SH-SY5Y (cell line): ENCODE data around the gene PDLIM1.

Experiments
- GATA2 ChIP-seq: IDR thresholded peaks from 2 replicates; pipeline ENCODE4 v1.6.1; 2011; ENCODE audit warnings: mild to moderate bottlenecking, low read depth, low read length
- GATA3 ChIP-seq: IDR thresholded peaks from 2 replicates; pipeline ENCODE4 v1.6.1; 2011; ENCODE audit warnings: low read depth, mild to moderate bottlenecking, low read length, moderate library complexity

PDLIM1 gene

GRCh38 chr10:95326396-95326795 is 35.6 kb upstream of the PDLIM1 start:
- no peak for TF ChIP-seq GATA3
- TF ChIP-seq GATA2, result no peak

GRCh38 chr10:95325863-95326262 is 35.1 kb upstream of the PDLIM1 start:
- TF ChIP-seq GATA2 (no peak), GATA3 (no peak)

GRCh38 chr10:95324436-95325268 is 33.8 kb upstream of the PDLIM1 start:
- TF ChIP-seq GATA2, result no peak
- no peak for TF ChIP-seq GATA3

- TF ChIP-seq GATA2 (no peak), GATA3 (no peak)
These were observed 30.9 kb upstream of the PDLIM1 start for GRCh38 chr10:95321554-95322301.

GRCh38 chr10:95319239-95319638 is 28.4 kb upstream of the PDLIM1 start:
- TF ChIP-seq GATA2 (no peak), GATA3 (no peak)

- TF ChIP-seq GATA2, result peak; percentile 12; the same call in 1 of the 2 replicates
- no peak for TF ChIP-seq GATA3
These were observed 24.7 kb upstream of the PDLIM1 start for GRCh38 chr10:95315509-95315908.

- TF ChIP-seq GATA2 (no peak), GATA3 (no peak)
These were observed 23.6 kb upstream of the PDLIM1 start for GRCh38 chr10:95314192-95314918.

GRCh38 chr10:95312986-95313495 is 22.2 kb upstream of the PDLIM1 start:
- TF ChIP-seq GATA2 (no peak), GATA3 (no peak)

- TF ChIP-seq GATA2 (no peak), GATA3 (no peak)
These were observed 21.5 kb upstream of the PDLIM1 start for GRCh38 chr10:95312257-95312656.

- TF ChIP-seq GATA2 (no peak), GATA3 (no peak)
These were observed 19.2 kb upstream of the PDLIM1 start for GRCh38 chr10:95309958-95310357.

- no peak for TF ChIP-seq GATA3
- TF ChIP-seq GATA2, result no peak
These were observed 17.8 kb upstream of the PDLIM1 start for GRCh38 chr10:95308389-95309302.

- TF ChIP-seq GATA2 (no peak), GATA3 (no peak)
These were observed 16.0 kb upstream of the PDLIM1 start for GRCh38 chr10:95306851-95307250.

GRCh38 chr10:95306318-95306650 is 15.5 kb upstream of the PDLIM1 start:
- TF ChIP-seq GATA2 (no peak), GATA3 (no peak)
